HepG2 (cell line): ENCODE measurements around the gene SHE. TPM values are rescaled to one million over a fixed set of nuclear protein-coding genes. Genes with fewer than 3 reads are reported as not detected.

Experiments
- polyA plus RNA-seq, 8 experiments: library from polyadenylated mRNA; depleted of rRNA in 3 of 8; stranded (reverse) in 7 of 8; unstranded in 1 of 8; fragments of >200 nt; fragmentation: Illumina TruSeq in 4 of 8; extraction: Trizol in 4 of 8; gene quantifications; 2 replicates each; pipeline versions ENCODE4 v1.2.1 to v1.2.3, GENCODE V29; 2011 to 2016; ENCODE audit warnings: low read depth in 4 of 8, missing spikeins in 1 of 8, mixed read lengths in 1 of 8; ENCODE audit not compliant: insufficient read depth in 1 of 8
- total RNA-seq, 5 experiments: library from RNA; depleted of rRNA; stranded (reverse); fragments of >200 nt; fragmentation: Illumina TruSeq; extraction: Trizol; gene quantifications; 2 replicates each; pipeline ENCODE4 v1.2.3, GENCODE V29; 2016; ENCODE audit warnings: low read depth in 1 of 5

Gene SHE
- total and polyA plus RNA-seq, 2 of the 13 experiments (the other 11 are each of a cell fraction or from before 2014, with no cell fraction given): not detected

Other genes starting within 250 kb of the SHE start
- 89.2 and 104 TPM in 2 replicates for gene HAX1, start 229.8 kb downstream of the SHE start, total RNA-seq (2016; rRNA removed; fragmentation: Illumina TruSeq; extraction: Trizol)
- 120 and 128 TPM in 2 replicates for gene HAX1, start 229.8 kb downstream of the SHE start, polyA plus RNA-seq (2011; rRNA removed)
- gene AQP10, start 181.3 kb downstream of the SHE start, total RNA-seq (2016; rRNA removed; fragmentation: Illumina TruSeq; extraction: Trizol): not detected in 2 replicates
- gene AQP10, start 181.3 kb downstream of the SHE start, polyA plus RNA-seq (2011; rRNA removed): 0.30 and 0.38 TPM in 2 replicates
- 31.3 and 39.3 TPM in 2 replicates for gene ATP8B2, start 176.9 kb downstream of the SHE start, total RNA-seq (2016; rRNA removed; fragmentation: Illumina TruSeq; extraction: Trizol)
- 20.4 and 23.9 TPM in 2 replicates for gene ATP8B2, start 176.9 kb downstream of the SHE start, polyA plus RNA-seq (2011; rRNA removed)
- 3.5 and 5.0 TPM in 2 replicates for gene IL6R, start 97.1 kb downstream of the SHE start, total RNA-seq (2016; rRNA removed; fragmentation: Illumina TruSeq; extraction: Trizol)
- gene IL6R, start 97.1 kb downstream of the SHE start, polyA plus RNA-seq (2011; rRNA removed): 24.5 and 30.5 TPM in 2 replicates
- not detected in 2 replicates for gene TDRD10, start 193 bp downstream of the SHE start, total RNA-seq (2016; rRNA removed; fragmentation: Illumina TruSeq; extraction: Trizol)
- not detected in 2 replicates for gene TDRD10, start 193 bp downstream of the SHE start, polyA plus RNA-seq (2011; rRNA removed)
- 37.9 and 41.7 TPM in 2 replicates for gene UBE2Q1, start 56.2 kb upstream of the SHE start, total RNA-seq (2016; rRNA removed; fragmentation: Illumina TruSeq; extraction: Trizol)
- gene UBE2Q1, start 56.2 kb upstream of the SHE start, polyA plus RNA-seq (2011; rRNA removed): 11.7 and 12.0 TPM in 2 replicates
- 0.07 TPM in 1 of 2 replicates, not detected in the other for gene CHRNB2, start 65.4 kb upstream of the SHE start, total RNA-seq (2016; rRNA removed; fragmentation: Illumina TruSeq; extraction: Trizol)
- gene CHRNB2, start 65.4 kb upstream of the SHE start, polyA plus RNA-seq (2011; rRNA removed): 0.03 and 0.07 TPM in 2 replicates
- gene ADAR, start 105.8 kb upstream of the SHE start, total RNA-seq (2016; rRNA removed; fragmentation: Illumina TruSeq; extraction: Trizol): 70.8 and 94.6 TPM in 2 replicates
- gene ADAR, start 105.8 kb upstream of the SHE start, polyA plus RNA-seq (2011; rRNA removed): 78.6 and 86.2 TPM in 2 replicates